Vagina (tissue), 2 donors: ENCODE measurements around the gene MTPN.

Source experiments
- POLR2A ChIP-seq, 2 donors: fragments of 450-650 bp; IDR thresholded peaks; one replicate each; pipeline ENCODE4 v1.6.1; 2017; ENCODE audit warnings: antibody characterized with exemption in 2 of 2, mild to moderate bottlenecking in 2 of 2, moderate library complexity in 2 of 2
- POLR2AphosphoS5 ChIP-seq, 2 donors: sonication (generic); formaldehyde crosslinking; IDR thresholded peaks; one replicate each; pipeline ENCODE4 v1.9.0; 2017; ENCODE audit warnings: antibody characterized with exemption in 2 of 2, mild to moderate bottlenecking in 2 of 2, low read depth in 1 of 2; ENCODE audit not compliant: insufficient read depth in 1 of 2
- TF ChIP-seq, protein P1 (sequence below), 3 experiments: fragments of 450-650 bp in 2 of 3; fragments of 200-600 bp in 1 of 3; sonication (generic) in 1 of 3; IDR thresholded peaks; one replicate each; pipeline ENCODE4 v1.5.1; 2017 to 2019; ENCODE audit warnings: antibody characterized with exemption in 3 of 3, mild to moderate bottlenecking in 2 of 3, moderate library complexity in 2 of 3

DNA sequence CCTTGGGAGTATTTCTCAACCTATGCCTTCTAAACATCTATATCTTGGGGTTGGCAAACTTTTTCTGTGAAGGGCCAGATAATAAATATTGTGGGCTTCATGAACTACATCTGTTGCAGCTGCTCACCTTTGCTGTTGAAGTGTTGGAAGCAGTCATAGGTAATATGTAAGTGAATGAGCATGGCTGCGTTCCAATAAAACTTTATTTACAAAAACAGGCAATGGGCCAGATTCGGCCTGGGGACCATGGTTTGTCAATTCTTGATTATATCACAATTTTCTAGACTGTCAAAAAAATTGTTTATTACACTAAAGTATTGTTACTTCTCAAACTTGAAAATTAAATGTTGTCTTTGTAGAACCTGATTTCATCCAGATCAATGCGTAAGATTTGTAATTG, 54.9 kb downstream of the MTPN start:
- TF ChIP-seq, protein P1, sequence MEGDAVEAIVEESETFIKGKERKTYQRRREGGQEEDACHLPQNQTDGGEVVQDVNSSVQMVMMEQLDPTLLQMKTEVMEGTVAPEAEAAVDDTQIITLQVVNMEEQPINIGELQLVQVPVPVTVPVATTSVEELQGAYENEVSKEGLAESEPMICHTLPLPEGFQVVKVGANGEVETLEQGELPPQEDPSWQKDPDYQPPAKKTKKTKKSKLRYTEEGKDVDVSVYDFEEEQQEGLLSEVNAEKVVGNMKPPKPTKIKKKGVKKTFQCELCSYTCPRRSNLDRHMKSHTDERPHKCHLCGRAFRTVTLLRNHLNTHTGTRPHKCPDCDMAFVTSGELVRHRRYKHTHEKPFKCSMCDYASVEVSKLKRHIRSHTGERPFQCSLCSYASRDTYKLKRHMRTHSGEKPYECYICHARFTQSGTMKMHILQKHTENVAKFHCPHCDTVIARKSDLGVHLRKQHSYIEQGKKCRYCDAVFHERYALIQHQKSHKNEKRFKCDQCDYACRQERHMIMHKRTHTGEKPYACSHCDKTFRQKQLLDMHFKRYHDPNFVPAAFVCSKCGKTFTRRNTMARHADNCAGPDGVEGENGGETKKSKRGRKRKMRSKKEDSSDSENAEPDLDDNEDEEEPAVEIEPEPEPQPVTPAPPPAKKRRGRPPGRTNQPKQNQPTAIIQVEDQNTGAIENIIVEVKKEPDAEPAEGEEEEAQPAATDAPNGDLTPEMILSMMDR (IDR thresholded peaks at IDR 0.05): no peak
- TF ChIP-seq POLR2AphosphoS5 (IDR thresholded peaks at IDR 0.05; ENCODE audit: insufficient read depth in 1 of 2, low read depth in 1 of 2): no peak
- TF ChIP-seq POLR2A (IDR thresholded peaks at IDR 0.05): no peak
